ENCODE measurements around the gene NR1D1.

GRCh38 chr17:40103071-40103661 lies 2.8 kb upstream of the NR1D1 start:
- TF ChIP-seq CTCF (IDR thresholded peaks at IDR 0.05) (no peak), POLR2AphosphoS5 (IDR thresholded peaks at IDR 0.05) (no peak), POLR2A (IDR thresholded peaks at IDR 0.05; ENCODE audit: low read depth) (no peak)

Measured in esophagus muscularis mucosa (tissue), 3 donors.